Ectodermal cell (in vitro differentiated cells): ENCODE measurements around the gene CDH22.
A peak's percentile ranks its signal among the peaks of the same experiment; 100 is the strongest.

ENCODE experiments used
- H3K27ac ChIP-seq: 2 replicates; pipeline ENCODE4 v1.7.0; 2013; ENCODE audit warnings: mild to moderate bottlenecking, low read depth, low read length; ENCODE audit not compliant: insufficient read depth, poor library complexity, severe bottlenecking
- H3K27me3 ChIP-seq: 2 replicates; pipeline ENCODE4 v1.7.0; 2013; ENCODE audit warnings: mild to moderate bottlenecking, low read length; ENCODE audit not compliant: insufficient read depth, control insufficient read depth, poor library complexity, severe bottlenecking
- H3K36me3 ChIP-seq: one replicate; pipeline ENCODE4 v1.7.0; 2013; ENCODE audit warnings: low read length; ENCODE audit not compliant: control insufficient read depth, insufficient read depth
- H3K4me1 ChIP-seq: one replicate; pipeline ENCODE4 v1.7.0; 2013; ENCODE audit warnings: low read length; ENCODE audit not compliant: control insufficient read depth, insufficient read depth
- H3K4me3 ChIP-seq: 2 replicates; pipeline ENCODE4 v1.7.0; 2013; ENCODE audit warnings: low read depth, low read length, control low read depth; ENCODE audit not compliant: insufficient read depth
- H3K9me3 ChIP-seq: 2 replicates; pipeline ENCODE4 v1.7.0; 2013; ENCODE audit warnings: mild to moderate bottlenecking, low read length, moderate library complexity; ENCODE audit not compliant: control insufficient read depth
- WGBS, 2 experiments: methylation state at CpG; one replicate each; pipeline ENCODE4 v1.1.7; 2013; ENCODE audit warnings: missing lambda C conversion rate in 2 of 2; 5-methylcytosine and 5-hydroxymethylcytosine counted together

Gene CDH22

DNA sequence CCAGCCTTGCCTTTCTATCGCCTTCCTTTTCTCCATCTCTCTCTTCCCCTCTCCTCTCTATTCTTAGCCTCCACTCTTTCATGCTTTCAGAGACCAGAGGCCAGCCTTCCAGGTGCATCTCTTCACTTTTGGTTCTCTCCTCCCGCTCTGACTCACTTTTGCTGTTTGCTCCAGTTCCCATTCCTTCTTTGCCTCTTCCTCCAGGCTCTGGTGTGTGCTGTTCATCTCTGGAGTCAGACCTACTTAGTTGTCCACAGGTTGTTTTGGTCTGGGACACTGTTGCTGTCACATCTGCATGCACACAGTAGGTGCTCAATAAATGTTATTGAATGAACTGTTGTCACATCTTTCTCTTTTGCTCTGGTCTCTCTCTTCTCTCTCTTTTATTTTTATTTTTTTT lies 1.6 kb upstream of the CDH22 start:
- 60 to 69% methylated on average over 2 of the region's 2 CpGs for WGBS, 2 experiments
- no peak overlapping the region for H3K4me3 ChIP-seq

DNA sequence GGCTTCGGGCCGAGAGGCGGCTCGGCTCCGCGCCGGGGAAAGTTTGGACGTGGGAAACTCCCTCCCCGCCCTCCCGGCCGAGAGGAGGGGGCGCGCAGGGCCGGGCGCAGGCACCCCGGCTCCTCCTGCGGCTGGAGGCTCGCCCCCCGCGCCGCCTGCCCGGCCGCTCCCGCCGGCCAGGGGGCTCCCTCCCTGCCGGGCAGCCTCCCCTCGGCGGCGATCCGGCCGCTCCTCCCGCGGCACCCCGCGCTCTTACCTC lies 370 bp downstream of the CDH22 start:
- no peak overlapping the region for H3K27ac ChIP-seq
- H3K4me3 ChIP-seq = peak overlapping the region; percentile 38
- H3K27me3 ChIP-seq = peaks cover 92% of the 10 kb centered on the region
- peaks cover 19% of the 10 kb centered on the region for H3K4me1 ChIP-seq
- H3K36me3 ChIP-seq = no peaks in the 10 kb centered on the region
- no peaks in the 10 kb centered on the region for H3K9me3 ChIP-seq
- 1% methylated on average over 35 of the region's 35 CpGs for WGBS, 2 experiments

More for the DNA sequence above, 1.6 kb upstream of the CDH22 start:
- no peaks in the 10 kb centered on the region for H3K36me3 ChIP-seq
- H3K27ac ChIP-seq = no peak overlapping the region
- H3K9me3 ChIP-seq = no peaks in the 10 kb centered on the region
- H3K4me1 ChIP-seq = peaks cover 19% of the 10 kb centered on the region
- peaks cover 100% of the 10 kb centered on the region for H3K27me3 ChIP-seq

DNA sequence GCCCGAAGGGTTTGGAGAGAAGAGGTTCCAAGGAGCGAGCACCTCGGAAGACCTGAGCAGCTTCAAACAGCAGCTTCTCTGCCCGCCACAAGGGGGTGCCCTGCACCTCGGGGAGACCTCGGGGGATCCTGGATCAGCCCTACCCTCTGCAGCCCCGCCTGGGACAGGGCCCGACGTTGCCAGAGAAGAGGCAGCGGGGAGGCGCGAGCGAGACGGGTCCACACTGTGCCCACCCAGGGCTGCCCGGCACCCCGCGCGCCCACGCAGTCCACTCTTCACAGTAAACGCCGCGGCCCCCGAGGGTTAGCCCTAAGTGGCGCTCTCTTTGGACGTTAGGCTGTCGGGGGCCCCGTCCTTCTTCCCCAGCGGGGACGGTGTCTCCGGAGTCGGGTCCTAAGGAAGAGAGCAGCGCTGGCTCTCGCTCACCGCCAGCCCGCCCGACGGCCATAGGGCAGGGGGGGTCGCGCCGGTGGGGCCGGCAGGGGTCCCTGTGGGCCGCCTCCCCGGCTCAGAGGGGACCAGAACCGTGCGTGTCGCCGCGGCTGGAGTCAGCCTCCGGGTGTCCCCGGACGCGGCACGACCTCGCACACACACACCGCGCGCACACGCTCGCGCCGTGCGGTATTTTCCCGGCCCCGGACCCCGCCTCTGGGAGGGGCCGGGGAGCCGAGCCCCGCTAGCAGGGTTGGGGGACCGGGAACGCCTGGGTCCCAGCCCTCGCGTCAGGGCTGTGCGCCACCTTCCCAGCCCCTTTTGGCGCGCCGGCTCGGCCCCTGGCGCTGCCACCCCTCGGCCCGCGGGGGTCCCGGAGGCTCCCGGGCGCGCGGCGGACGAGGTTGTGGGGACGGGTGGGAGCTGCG lies 929 bp downstream of the CDH22 start:
- peaks cover 92% of the 10 kb centered on the region for H3K27me3 ChIP-seq
- H3K4me1 ChIP-seq = peaks cover 16% of the 10 kb centered on the region
- H3K27ac ChIP-seq = no peak overlapping the region
- H3K9me3 ChIP-seq = no peaks in the 10 kb centered on the region
- WGBS, 2 experiments = 2% methylated on average over 90 of the region's 90 CpGs
- H3K36me3 ChIP-seq = no peaks in the 10 kb centered on the region
- peak overlapping the region; percentile 38 for H3K4me3 ChIP-seq

DNA sequence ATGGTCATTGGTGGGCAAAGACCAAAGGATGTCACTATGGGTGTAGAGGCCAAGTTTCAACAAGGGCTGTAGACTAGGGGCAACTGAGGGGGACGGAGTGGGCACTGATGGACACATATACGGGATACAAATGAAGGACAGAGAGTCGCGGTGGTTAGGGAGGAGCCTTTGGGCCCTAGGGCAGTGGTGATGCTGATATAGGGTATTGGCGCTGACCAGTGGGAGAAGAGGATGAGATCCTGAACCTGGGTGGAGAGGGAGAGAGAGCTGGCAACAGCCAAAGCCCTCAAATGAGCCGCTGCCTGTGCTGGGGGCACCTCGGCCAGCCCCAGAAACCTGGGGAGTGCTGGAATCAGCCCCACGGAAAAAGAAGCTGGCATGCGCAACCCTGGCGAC lies 1.6 kb downstream of the CDH22 start:
- H3K27me3 ChIP-seq = peaks cover 87% of the 10 kb centered on the region
- 35 to 38% methylated on average over 10 of the region's 10 CpGs for WGBS, 2 experiments
- no peak overlapping the region for H3K4me3 ChIP-seq
- H3K36me3 ChIP-seq = no peaks in the 10 kb centered on the region
- peaks cover 10% of the 10 kb centered on the region for H3K4me1 ChIP-seq
- no peaks in the 10 kb centered on the region for H3K9me3 ChIP-seq
- H3K27ac ChIP-seq = no peak overlapping the region

DNA sequence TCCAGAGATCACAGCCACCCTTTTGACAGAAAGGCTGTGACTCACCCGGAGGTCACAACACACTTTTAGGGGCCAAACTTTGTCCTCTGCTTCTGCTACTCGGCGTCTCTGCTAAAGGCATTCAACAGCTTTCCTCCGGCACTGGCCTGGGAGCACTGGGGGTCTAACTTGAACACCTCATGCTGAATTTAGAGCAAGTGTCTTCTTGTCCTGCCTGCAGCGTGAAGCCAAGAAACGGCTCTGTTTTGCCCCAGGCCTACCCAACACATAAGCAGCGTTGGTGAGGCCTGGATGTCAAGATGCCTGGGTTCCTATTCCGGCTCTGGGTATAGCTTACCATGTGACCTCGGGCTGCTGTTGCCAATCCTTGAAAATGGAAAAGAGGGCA lies 2.3 kb downstream of the CDH22 start:
- peaks cover 79% of the 10 kb centered on the region for H3K27me3 ChIP-seq
- H3K4me3 ChIP-seq = no peak overlapping the region
- peaks cover 9% of the 10 kb centered on the region for H3K4me1 ChIP-seq
- H3K27ac ChIP-seq = no peak overlapping the region
- no peaks in the 10 kb centered on the region for H3K36me3 ChIP-seq
- H3K9me3 ChIP-seq = no peaks in the 10 kb centered on the region
- 78 to 81% methylated on average over 9 of the region's 9 CpGs for WGBS, 2 experiments

DNA sequence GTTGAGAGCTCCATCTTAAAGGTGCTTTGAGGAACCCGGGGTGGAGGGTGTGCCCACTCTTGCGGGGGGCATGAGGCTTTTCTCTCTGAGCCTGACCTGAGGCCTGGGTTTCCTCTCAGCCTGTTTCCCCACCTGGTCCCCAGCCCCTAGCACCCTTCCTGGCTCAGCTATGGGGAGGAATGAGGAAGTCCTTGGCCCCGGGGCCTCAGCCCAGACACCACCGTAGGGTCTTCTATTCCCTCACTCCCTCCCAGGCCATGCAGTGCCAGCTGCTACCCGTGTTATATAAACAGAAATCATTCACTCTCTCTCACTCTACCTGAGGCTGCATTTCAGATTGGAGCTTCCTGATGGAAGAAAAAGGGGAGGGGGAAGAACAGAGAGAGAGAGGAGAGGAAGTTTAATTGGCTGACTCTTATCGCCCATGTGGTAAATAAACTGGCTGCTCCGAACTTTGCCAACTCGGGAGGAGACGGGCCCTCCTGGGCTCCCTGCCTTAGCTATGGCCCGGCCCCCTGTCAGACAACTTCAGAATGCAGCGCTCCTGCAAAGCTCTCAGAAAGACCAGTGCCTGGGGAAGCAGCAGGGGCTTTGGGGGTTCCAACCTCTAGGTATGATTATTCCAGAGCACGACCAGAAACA lies 2.8 kb downstream of the CDH22 start:
- Histone ChIP-seq H3K27ac (no peak overlapping the region), H3K27me3 (peaks cover 74% of the 10 kb centered on the region), H3K4me3 (no peak overlapping the region), H3K9me3 (no peaks in the 10 kb centered on the region), H3K36me3 (no peaks in the 10 kb centered on the region), H3K4me1 (peaks cover 9% of the 10 kb centered on the region)
- WGBS, 2 experiments = 59 to 67% methylated on average over 12 of the region's 12 CpGs

DNA sequence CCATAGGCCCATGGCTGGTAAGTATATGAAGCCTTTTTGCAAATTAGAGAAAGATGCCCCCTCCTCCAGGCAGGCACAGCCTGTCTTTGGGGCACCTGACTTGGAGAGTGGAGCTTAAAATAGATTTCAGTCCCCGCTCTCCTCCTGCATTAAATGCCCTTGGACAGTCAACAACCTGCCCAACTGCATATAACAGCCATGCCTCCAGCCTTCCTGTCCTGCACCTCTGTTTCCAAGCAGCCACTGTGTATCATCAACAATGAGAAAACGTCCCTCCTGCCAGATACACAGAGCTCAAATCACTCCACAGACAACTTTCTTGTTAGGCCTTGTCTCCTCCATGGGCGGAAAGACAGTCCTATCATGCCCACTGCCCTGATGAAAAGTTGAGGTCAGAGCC lies 3.4 kb downstream of the CDH22 start:
- peaks cover 9% of the 10 kb centered on the region for H3K4me1 ChIP-seq
- H3K9me3 ChIP-seq = no peaks in the 10 kb centered on the region
- no peak overlapping the region for H3K4me3 ChIP-seq
- H3K36me3 ChIP-seq = no peaks in the 10 kb centered on the region
- peaks cover 68% of the 10 kb centered on the region for H3K27me3 ChIP-seq
- H3K27ac ChIP-seq = no peak overlapping the region
- 76 to 88% methylated on average over 3 of the region's 3 CpGs for WGBS, 2 experiments

DNA sequence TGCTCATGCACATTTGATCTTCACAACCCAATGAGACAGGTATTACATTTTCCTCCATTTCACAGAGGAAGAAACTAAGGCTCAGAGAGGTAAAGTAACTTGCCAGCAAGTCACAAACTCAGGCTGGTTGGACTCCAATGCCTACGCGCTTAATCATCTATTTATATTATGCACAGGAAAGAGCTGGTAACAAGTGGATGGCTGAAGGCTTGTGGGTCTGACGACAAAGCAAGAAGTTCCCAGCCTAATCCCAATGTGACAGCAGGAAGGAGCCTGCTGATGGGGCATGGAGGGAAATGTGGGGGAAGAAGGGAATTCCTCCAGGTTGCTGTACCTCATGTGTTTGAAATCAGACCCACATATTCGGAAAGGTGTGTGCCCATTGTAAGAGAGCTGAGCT lies 3.9 kb downstream of the CDH22 start:
- H3K36me3 ChIP-seq = no peaks in the 10 kb centered on the region
- no peaks in the 10 kb centered on the region for H3K9me3 ChIP-seq
- 84 to 88% methylated on average over 4 of the region's 4 CpGs for WGBS, 2 experiments
- H3K4me1 ChIP-seq = peaks cover 9% of the 10 kb centered on the region
- H3K27me3 ChIP-seq = peaks cover 65% of the 10 kb centered on the region
- no peak overlapping the region for H3K27ac ChIP-seq
- no peak overlapping the region for H3K4me3 ChIP-seq

DNA sequence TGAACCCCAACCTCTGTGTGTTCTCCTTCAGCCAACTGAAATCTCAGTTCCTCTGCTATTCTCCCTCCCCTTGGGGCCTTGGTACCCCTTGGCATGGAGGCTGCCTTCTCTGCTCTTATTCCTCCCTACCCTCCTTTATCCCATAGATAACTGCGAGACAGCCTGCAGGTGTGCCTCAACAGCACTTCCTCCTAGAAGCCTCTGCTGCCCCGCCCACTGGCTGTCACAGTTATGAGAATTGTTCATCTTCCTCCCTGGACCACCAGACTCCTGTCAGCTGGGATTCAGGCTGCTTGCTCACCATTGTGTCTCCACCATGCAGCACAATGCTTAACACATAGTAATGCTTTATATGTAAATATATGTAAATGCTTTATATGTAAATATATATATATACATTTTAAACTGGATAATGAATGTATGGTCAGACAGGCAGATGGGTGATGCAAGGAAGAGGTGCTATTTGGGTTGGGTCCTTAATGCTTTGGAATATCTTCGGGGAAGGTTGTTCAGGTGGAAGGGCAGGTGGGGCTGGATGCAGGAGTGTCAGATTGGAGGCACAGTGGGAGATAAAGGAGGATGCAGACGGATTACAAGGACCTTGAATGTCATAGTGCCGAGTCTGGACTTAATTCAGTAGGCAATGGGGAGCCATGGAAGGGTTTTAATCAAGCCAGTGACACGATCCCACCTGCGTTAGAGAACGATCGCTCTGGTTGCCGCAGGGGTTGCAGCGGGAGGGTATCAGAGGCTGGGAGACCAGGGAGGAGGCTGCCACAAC lies 4.9 kb downstream of the CDH22 start:
- H3K27ac ChIP-seq = no peak overlapping the region
- WGBS, 2 experiments = 85 to 87% methylated on average over 11 of the region's 11 CpGs
- H3K27me3 ChIP-seq = peaks cover 60% of the 10 kb centered on the region
- H3K9me3 ChIP-seq = no peaks in the 10 kb centered on the region
- H3K4me3 ChIP-seq = no peak overlapping the region
- H3K4me1 ChIP-seq = peaks cover 6% of the 10 kb centered on the region
- H3K36me3 ChIP-seq = no peaks in the 10 kb centered on the region

DNA sequence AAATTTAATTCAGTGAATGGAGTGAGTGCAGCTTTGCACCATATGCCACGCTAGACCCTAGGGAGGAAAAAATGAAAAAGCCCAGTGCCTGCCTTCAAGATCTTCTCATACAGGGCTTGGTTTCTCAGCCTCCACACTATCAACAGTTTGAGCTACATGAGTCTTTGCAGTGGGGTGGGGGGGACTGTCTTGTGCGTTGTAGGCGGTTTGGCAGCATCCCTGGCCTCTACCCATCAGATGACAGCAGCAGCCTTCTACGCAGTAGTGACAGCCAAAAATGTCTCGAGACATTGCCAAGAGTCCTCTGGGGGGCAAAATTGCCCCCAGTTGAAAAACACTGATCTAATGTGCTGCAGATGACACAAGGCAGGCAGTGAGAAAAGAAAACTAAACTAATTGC lies 6.2 kb downstream of the CDH22 start:
- 93 to 95% methylated on average over 5 of the region's 5 CpGs for WGBS, 2 experiments
- peaks cover 55% of the 10 kb centered on the region for H3K27me3 ChIP-seq

More for the DNA sequence above, 6.2 kb downstream of the CDH22 start:
- Histone ChIP-seq H3K36me3 (no peaks in the 10 kb centered on the region), H3K9me3 (no peaks in the 10 kb centered on the region), H3K4me1 (no peaks in the 10 kb centered on the region), H3K27ac (no peak overlapping the region), H3K4me3 (no peak overlapping the region)
